AG09309 (cell line): ENCODE data around the gene CTU2.

Source experiments
- DNase-seq: peaks from one replicate; pipeline ENCODE4 v3.0.0-alpha.2; 2010; ENCODE audit warnings: low read depth
- H3K4me3 ChIP-seq: 2 replicates; pipeline ENCODE4 v1.5.1; 2011; ENCODE audit warnings: mild to moderate bottlenecking, low read depth, low read length, moderate library complexity; ENCODE audit not compliant: control insufficient read depth
- CTCF ChIP-seq: IDR thresholded peaks from 2 replicates; pipeline ENCODE4 v1.5.1; 2011; ENCODE audit warnings: mild to moderate bottlenecking, low read depth, low read length, inconsistent platforms; ENCODE audit not compliant: insufficient read depth, control insufficient read depth; ENCODE audit errors: missing control alignments

Gene CTU2

GRCh38 chr16:88758227-88758943 is 52.1 kb downstream of the CTU2 start:
- no peak for DNase-seq
- no peak for TF ChIP-seq CTCF
- H3K4me3 ChIP-seq = no peak overlapping the region

GRCh38 chr16:88758944-88759244 is 52.6 kb downstream of the CTU2 start:
- no peak for DNase-seq
- no peak overlapping the region for H3K4me3 ChIP-seq
- TF ChIP-seq CTCF = no peak

- no peak for DNase-seq
- no peak for TF ChIP-seq CTCF
- H3K4me3 ChIP-seq = no peak overlapping the region
Observed at GRCh38 chr16:88759245-88759975, 53.1 kb downstream of the CTU2 start.

- H3K4me3 ChIP-seq = no peak overlapping the region
- no peak for TF ChIP-seq CTCF
- DNase-seq = no peak
Observed at GRCh38 chr16:88759976-88760350, 53.7 kb downstream of the CTU2 start.

- DNase-seq = no peak
- TF ChIP-seq CTCF = no peak
- H3K4me3 ChIP-seq = no peak overlapping the region
Observed at GRCh38 chr16:88760424-88761142, 54.3 kb downstream of the CTU2 start.

- no peak for DNase-seq
- no peak overlapping the region for H3K4me3 ChIP-seq
- no peak for TF ChIP-seq CTCF
Observed at GRCh38 chr16:88761143-88761534, 54.8 kb downstream of the CTU2 start.
